HK-2 (cell line): ENCODE data around the gene TPST2.
"Not testable (repeated sequence)": the region's sequence is repeated elsewhere in the genome, so short reads cannot be mapped to it uniquely, and the experiment has no call there.

Source experiments
- DNase-seq: peaks from one replicate; pipeline ENCODE4 v3.0.0-alpha.2; 2018; ENCODE audit not compliant: unreplicated experiment

Gene TPST2

DNA sequence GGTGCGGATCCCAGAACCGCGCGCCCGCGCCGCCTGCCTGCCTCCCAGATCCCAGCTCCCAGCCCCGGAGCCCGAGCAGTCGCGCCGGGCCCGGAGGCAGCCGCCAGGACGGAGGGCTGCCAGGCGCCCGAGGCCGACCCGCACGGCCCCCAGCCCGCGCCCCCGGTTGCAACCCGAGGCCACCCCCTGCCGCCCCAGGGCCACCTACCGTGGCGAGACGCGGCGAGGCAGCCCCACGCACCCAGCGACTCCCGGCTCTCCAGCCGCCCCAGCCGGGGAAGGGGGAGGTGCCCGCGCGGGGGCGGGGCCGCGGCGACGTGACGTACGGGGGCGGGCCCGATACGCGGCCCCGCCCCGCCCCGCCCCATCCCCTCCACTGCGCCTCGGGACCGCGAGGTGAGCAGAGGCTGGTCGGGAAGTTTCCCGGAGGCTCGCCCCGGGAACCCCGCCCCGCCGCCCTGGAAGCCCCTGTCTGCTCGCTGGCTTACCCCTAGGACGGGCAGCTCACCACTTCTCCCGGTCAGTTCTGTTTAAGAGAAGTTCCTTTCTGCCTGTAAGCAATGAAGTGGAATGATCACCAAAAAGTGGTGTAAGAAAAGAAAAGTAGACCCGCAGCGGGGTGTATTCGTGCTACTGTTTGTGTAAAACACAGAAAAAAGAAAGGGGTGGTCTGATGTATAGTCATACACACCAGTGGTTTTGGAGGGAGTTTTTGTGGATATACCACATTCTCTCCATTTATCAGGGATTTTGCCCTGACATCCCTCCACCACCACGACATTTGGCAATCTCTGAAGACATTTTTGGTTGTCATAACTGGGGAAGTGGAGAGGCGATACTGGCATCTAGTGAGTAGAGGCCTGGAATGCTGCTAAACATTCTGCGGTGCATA, at the start of gene TPST2:
TPST2 (minus strand) TSS at position 288 of the 892 bp plus-strand sequence. CDS start 48,502 bp downstream, outside the sequence.
- peak; percentile 75 for DNase-seq

- no peak for DNase-seq
These were observed 46.4 kb upstream of the TPST2 start for GRCh38 chr22:26636296-26636695.

DNA sequence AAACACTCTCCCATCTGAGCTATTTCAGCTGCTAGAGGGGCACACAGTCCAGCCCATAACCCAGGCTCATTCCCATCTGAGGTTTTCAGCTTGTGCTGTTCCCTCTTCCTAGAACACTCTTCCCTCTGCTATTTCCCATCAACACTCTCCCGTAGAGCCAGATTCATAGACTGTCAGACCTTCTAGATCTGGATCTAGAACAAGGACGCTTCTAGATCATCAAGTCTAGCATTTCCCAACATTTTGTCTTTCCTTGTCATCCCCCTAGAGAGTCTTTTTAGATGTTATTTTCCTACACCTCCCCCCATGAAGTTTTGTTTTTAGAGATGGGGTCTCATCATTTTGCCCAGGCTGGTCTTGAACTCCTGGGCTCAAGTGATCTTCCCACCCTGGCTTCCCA, 45.2 kb upstream of the TPST2 start:
- DNase-seq, result no peak

GRCh38 chr22:26634189-26634588, 44.3 kb upstream of the TPST2 start:
- DNase-seq, result no peak

- DNase-seq, result no peak
These were observed 42.7 kb upstream of the TPST2 start for GRCh38 chr22:26632422-26633155.

GRCh38 chr22:26631282-26631681, 41.4 kb upstream of the TPST2 start:
- DNase-seq, result no peak

- DNase-seq, result no peak
These were observed 40.2 kb upstream of the TPST2 start for GRCh38 chr22:26629988-26630761.

DNA sequence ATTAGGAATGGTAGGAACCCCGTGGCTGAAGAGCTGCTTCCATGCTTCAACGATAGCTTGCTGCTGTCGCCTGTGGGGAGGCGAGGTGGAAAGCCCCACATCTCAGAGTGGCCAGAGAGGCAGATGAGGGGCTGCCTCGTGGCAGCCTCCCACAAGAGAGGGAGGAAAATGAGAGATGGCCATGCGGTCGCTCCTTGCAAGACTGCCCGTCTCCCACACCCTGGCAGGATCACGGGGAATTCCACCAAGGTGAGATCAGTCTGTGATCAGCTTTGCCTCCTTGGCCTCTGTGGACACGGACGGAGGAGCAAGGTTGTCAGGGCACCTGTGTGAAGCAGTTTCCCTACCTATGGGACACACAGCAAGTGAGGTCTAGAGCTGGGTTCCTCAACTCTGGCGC, 34.9 kb upstream of the TPST2 start:
- DNase-seq, result no peak

- DNase-seq, result no peak
These were observed 34.1 kb upstream of the TPST2 start for GRCh38 chr22:26623984-26624383.

GRCh38 chr22:26621663-26622062, 31.7 kb upstream of the TPST2 start, which contains the start of gene CRYBA4:
Gene CRYBA4 (plus strand): TSS chr22:26621963. CDS start chr22:26622597, 634 bp downstream.
- DNase-seq, result no peak

DNA sequence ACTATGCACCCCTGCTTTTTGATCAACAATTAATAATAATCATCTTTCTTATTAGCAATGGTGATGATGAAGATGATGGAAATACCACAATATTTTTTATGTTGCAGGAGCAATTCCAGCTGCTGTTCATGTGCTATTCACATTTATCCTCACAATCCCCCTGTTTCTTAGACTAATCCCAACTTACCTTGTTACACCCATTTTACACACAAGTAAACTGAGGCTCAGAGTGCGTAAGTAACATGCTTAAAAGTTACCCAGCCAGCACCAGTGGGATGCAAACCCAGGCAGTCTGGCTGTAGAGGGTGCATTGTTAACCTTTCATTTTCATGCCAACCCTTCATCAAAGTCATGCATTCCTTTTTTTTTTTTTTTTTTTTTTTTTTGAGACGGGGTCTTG, 30.3 kb upstream of the TPST2 start:
- DNase-seq, result no peak

DNA sequence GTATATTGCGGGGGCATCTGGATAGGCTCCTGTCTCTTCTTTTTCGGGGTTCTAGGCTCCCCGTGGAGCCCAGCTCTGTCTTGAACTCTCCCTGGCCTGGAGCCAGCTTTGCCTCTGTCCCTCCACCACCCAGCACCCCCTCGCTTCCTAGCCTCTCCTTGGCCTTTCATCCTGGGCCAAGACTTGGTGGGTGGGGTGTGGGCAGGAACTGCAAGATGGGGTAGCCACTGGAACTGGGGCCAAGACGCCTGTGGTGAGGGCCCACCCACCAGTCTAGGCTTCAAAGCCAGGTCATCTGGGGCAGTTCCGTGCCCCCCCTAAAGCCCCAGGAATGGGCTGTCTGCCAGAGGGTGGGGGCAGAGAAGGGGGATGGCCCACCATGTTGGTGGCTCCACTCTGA, 29.6 kb upstream of the TPST2 start:
- no peak for DNase-seq

DNA sequence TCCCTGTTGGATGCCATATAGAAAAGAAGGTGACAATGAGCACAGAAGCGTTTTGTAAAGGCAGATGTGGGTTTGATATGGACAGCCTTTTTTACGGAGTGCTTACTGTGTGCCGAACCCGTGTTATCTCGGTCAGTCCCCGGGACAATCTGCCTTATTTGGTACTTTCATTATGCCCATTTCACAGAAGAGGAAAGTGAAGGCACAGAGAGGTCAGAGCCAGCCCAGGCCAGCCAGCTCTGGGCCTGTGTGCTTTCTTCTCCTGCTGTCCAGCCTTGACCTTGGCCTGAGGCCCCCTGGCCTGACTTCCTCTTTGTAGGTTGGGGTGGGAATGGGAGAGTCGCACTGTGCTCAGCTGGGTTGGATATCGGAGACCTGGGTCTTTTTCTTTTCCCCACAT, 28.5 kb upstream of the TPST2 start:
- no peak for DNase-seq

DNA sequence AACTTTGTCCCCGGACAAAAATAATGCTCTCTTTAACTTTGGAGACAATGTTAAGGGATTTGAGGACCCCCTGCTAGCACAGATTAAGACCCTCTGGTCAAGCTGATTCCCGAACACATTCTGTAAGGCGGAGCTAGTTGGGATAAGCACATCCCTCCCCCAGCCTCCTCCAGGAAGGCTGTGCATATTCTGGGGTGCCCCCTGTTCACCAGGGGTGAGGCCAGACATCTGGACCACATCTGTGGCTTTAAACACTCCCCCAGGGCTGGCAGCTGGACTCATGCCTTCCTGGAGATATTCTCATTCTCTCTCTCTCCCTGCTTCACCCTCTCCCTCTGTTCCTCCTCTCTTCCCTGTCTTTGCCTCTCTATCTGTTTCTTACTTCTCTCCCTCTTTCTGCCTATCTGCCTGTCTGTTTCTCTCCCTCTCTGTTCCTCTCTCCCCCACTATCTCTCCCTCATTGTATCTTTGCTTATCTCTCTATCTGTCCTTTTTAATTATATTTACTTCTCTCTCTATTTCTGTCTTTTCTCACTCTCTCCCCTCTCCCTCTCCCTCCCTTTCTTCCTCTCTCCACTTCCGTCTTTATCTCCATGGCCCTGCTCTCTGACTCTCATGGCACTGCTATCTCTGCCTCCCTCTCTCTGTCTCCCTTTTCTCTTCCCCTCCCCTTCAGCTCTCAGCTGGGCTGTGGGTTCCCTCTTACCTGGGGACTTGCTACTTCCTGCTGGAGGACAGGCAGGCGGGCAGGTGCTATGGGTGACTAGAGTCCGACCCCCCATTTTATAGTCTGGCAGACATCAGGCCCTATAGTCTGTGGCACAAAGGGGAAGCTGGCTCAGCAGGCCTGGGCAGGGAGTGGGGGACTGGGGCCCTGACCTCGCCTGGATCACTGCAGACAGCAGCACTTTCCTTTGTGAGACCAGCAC, 27.6 kb upstream of the TPST2 start, which contains the start of gene CRYBB1:
CRYBB1 (minus strand) TSS at position 757 of the 929 bp plus-strand sequence. CDS start 1,708 bp downstream, outside the sequence.
- DNase-seq, result no peak

GRCh38 chr22:26616650-26617049, 26.7 kb upstream of the TPST2 start:
- no peak for DNase-seq

DNA sequence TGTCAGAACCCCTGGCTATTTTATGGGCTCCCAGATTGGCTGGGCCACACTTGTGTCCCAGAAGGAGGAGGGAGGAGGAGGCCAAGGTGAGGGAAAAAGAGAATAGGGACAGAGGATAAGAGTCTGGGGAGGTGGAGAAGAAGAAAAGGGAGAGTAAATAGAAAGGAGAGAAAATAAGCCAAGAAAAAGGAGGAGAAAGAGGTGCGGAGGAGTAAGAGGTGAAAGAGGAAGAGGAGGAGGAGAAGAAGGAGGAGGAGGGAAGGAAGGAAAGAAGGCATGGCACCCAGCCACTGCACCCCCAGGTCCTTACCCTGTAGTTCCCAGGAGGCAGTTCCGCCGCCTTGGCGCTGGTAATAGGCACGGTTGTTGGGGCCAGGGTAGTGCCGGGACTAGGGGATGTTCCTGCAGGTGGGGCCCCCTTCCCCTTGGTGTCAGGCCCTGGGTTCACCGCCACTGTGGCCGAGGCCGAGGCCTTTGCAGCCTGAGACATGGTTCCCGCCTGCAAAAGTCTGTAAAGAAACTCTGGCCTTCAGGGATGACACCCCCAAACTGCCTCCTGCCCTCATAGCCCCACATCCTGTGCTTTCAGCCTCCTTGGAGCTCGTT, 26.0 kb upstream of the TPST2 start:
- DNase-seq, result no peak

DNA sequence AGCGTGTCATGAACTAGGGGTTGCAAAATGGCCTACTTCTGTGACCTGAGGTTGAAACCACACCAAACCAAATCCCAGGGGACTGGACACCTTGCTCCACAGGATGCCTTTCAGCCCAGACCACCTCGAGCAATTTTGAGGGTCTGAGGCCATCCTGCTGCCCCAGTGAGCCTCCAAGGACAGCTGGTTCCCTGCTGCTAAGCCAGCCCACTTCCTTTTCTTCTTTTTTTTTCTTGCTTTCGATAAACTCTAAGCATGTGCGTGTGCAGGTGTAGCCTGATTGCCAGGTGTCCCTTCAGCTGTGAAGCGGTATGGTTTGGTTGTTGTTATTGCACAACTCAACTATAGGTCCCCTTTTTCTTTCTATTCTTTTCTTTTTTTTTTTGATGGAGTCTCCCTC, 25.2 kb upstream of the TPST2 start:
- no peak for DNase-seq

DNA sequence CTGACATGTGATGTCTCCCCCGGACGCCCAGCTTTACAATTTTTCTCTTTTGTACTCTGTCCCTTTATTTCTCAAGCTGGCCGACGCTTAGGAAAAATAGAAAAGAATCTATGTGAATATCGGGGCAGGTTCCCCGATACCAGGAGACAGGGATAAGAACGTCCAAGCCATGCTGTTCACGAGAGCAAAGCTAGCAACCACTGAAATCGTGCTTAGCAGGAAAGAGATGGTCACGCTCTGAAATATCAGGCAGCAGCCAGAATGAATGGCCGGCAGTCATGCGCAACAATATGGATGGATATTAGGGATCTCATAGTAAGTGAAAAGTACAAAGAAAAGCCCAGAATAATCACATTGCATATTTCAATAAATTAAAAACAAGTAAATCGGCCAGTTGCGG, 24.4 kb upstream of the TPST2 start:
- DNase-seq, result no peak

DNA sequence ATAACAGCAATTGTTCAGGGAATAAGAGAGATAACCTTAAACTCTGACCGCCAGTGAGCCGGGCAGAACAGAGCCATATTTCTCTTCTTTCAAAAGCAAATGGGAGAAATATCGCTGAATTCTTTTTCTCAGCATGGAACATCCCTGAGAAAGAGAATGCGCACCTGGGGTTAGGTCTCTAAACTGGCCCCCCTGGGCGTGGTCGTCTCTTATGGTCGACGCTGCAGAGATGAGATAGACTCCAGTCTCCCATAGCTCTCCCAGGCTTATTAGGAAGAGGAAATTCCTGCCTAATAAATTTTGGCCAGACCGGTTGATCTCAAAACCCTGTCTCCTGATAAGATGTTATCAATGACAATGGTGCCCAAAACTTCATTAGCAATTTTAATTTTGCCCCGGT, 23.8 kb upstream of the TPST2 start:
- not testable (repeated sequence) for DNase-seq

GRCh38 chr22:26612652-26613051, 22.7 kb upstream of the TPST2 start:
- no peak for DNase-seq
